Thyroid gland (tissue), 4 donors: Measurements from ENCODE around the gene HSPB6. TPM values are rescaled to one million over a fixed set of nuclear protein-coding genes. Genes with fewer than 3 reads are reported as not detected.

Experiments
- DNase-seq, 2 donors: peaks; one replicate each; pipeline ENCODE4 v3.0.0-alpha.2; 2019
- H3K27ac ChIP-seq, 3 donors: fragments of 200-600 bp; sonication (generic); 1 replicate in 2 of 3; 2 replicates in 1 of 3; pipeline ENCODE4 v1.5.1; 2016 to 2019; ENCODE audit warnings: mild to moderate bottlenecking in 1 of 3, moderate library complexity in 1 of 3
- H3K27me3 ChIP-seq: fragments of 200-600 bp; sonication (generic); one replicate; pipeline ENCODE4 v1.5.1; 2019
- H3K36me3 ChIP-seq, 2 donors: fragments of 200-600 bp; sonication (generic); one replicate each; pipeline ENCODE4 v1.5.1; 2016 to 2019
- H3K4me1 ChIP-seq, 2 donors: fragments of 200-600 bp; sonication (generic); one replicate each; pipeline ENCODE4 v1.5.1; 2017 to 2019
- H3K4me3 ChIP-seq, 3 donors: fragments of 200-600 bp; sonication (generic); replicated peaks in 1 of 3; 1 replicate in 2 of 3; 2 replicates in 1 of 3; pipeline ENCODE4 v1.5.1; 2016; ENCODE audit warnings: mild to moderate bottlenecking in 1 of 3
- H3K9me3 ChIP-seq: fragments of 200-600 bp; sonication (generic); one replicate; pipeline ENCODE4 v1.5.1; 2017
- POLR2A ChIP-seq, 2 donors: fragments of 450-650 bp; IDR thresholded peaks; one replicate each; pipeline ENCODE4 v1.6.1; 2017; ENCODE audit warnings: antibody characterized with exemption in 2 of 2, mild to moderate bottlenecking in 2 of 2, moderate library complexity in 1 of 2
- WGBS, 2 donors: methylation state at CpG; one replicate each; pipeline ENCODE4 v1.1.5; 2017; 5-methylcytosine and 5-hydroxymethylcytosine counted together
- intact Hi-C: fragments of 100-400 bp; cut with DNase I; formaldehyde crosslinking; loops from one replicate; pipeline ENCODE4 v1.15.1; 2023
- total RNA-seq, 4 donors: library from RNA; depleted of rRNA; stranded (reverse); fragments of >200 nt; gene quantifications; one replicate each; pipeline ENCODE4 v1.2.3, GENCODE V29; 2016
- TF ChIP-seq, protein P1 (sequence below), 6 experiments: fragments of 200-600 bp in 3 of 6; fragments of 450-650 bp in 3 of 6; sonication (generic) in 3 of 6; IDR thresholded peaks; one replicate each; pipeline ENCODE4 v1.5.1; 2016 to 2019; ENCODE audit warnings: antibody characterized with exemption in 6 of 6, mild to moderate bottlenecking in 2 of 6, inconsistent platforms in 1 of 6, moderate library complexity in 1 of 6

The HSPB6 gene
- total RNA-seq, 4 donors from 2014 or later, result 17.3 to 31.8 (median 23.1) TPM

DNA sequence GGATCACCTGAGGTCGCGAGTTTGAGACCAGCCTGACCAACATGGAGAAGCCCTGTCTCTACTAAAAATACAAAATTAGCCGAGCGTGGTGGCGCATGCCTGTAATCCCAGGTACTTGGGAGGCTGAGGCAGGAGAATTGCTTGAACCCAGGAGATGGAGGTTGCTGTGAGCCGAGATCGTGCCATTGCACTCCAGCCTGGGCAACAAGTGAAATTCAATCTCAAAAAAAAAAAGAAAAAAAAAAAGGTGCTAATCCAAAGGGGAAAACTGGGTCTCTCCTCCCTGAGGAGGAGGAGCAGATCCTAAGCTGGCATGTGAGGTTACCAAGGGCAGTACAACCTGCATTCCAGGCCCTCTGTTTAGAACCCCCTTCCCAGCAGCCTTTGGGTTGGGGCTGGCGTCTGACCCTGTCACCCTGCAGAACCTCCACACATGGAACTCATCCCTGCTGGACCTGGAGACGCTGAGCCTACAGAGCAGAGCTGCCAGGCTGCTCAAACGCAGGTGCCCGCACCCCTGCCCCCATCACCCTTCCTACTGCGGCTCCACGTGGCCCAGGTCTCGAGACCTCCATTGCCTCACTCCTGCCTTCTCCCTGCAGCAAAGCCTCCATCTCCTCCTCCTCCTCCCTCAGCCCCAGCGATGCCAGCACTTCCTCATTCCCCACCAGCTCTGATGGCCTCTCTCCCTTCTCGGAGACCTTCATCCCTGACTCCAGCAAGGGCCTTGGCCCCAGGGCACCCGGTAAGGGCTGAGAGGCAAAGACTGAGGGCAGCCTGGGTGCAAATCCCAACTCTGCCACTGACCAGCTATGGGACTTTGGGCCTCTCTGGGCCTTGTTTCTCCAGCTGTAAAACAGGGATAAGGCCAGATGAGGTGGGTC is 7.8 kb upstream of the HSPB6 start:
- TF ChIP-seq, protein P1, sequence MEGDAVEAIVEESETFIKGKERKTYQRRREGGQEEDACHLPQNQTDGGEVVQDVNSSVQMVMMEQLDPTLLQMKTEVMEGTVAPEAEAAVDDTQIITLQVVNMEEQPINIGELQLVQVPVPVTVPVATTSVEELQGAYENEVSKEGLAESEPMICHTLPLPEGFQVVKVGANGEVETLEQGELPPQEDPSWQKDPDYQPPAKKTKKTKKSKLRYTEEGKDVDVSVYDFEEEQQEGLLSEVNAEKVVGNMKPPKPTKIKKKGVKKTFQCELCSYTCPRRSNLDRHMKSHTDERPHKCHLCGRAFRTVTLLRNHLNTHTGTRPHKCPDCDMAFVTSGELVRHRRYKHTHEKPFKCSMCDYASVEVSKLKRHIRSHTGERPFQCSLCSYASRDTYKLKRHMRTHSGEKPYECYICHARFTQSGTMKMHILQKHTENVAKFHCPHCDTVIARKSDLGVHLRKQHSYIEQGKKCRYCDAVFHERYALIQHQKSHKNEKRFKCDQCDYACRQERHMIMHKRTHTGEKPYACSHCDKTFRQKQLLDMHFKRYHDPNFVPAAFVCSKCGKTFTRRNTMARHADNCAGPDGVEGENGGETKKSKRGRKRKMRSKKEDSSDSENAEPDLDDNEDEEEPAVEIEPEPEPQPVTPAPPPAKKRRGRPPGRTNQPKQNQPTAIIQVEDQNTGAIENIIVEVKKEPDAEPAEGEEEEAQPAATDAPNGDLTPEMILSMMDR (IDR thresholded peaks at IDR 0.05), result no peak
- TF ChIP-seq POLR2A (IDR thresholded peaks at IDR 0.05), result no peak
- Histone ChIP-seq H3K27me3 (no peaks in the 10 kb centered on the region), H3K4me1 (peaks cover 7 to 8% of the 10 kb centered on the region in 2 donors), H3K9me3 (no peaks in the 10 kb centered on the region), H3K27ac (no peak overlapping the region), H3K36me3 (peaks cover 0 to 12% of the 10 kb centered on the region in 2 donors), H3K4me3 (no peak overlapping the region)
- no peak for DNase-seq
- 95 to 97% methylated on average over 17 of the region's 17 CpGs for WGBS, 2 donors
- intact Hi-C loops, result no loop called here

DNA sequence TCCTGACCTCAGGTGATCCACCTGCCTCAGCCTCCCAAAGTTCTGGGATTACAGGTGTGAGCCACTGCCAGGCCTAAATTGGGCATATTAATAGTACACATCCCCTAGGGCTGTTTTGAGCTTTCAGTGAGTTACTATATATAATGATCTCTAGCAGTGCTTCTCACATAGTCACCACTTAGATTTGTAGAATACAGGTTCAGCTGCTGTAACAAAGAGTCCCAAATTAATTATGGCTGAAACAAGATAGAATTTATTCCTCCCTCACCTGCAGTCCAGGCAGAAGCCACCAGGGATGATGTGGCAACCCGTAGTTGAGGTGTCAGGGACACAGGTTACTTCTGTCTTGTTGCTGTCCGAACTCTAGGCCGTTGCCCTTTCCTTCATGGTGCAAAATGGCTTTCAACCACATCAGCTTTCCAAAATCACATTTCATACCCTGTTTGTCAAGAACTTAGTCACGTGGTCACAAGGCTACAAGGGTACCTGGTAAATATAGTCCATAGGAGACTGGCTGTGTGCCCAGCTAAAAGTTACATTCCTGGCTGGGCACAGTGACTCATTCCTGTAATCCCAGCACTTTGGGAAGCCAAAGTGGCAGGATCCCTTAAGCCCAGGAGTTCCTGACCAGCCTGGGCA is 4.0 kb upstream of the HSPB6 start:
- Histone ChIP-seq H3K4me3 (no peak overlapping the region), H3K27ac (no peak overlapping the region), H3K9me3 (no peaks in the 10 kb centered on the region), H3K36me3 (peaks cover 0 to 12% of the 10 kb centered on the region in 2 donors), H3K4me1 (peaks cover 13 to 20% of the 10 kb centered on the region in 2 donors), H3K27me3 (no peaks in the 10 kb centered on the region)
- intact Hi-C loops, result no loop called here
- DNase-seq, result no peak
- WGBS, 2 donors, result 92 to 97% methylated on average over 3 to 4 of the region's 4 CpGs
- no peak for TF ChIP-seq POLR2A (IDR thresholded peaks at IDR 0.05)
- TF ChIP-seq, protein P1 (IDR thresholded peaks at IDR 0.05), result no peak

DNA sequence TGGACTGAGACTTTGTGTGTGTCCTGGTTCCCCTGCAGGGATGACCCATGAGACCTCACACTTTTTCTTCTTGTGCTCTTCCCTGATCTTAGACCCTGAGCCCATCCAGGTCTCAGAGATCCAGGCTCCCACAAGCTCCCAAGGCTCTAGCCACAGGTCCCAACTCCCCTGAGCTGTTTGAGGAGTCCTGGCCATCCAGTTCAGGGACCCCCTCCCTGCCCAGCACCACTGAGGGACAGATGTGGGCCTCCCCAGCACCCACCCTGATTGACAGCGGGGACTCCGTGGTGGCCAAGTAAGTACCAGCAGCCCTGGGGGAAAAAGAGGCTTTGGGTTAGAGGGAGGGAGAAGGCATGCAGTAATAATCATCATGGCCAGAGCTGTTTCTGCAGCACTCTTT is 2.9 kb upstream of the HSPB6 start:
- intact Hi-C loops, result loop anchor here (10.0 kb wide), 1 partner anchor 175 kb away; the partner anchor contains the start of gene LRFN3
- Histone ChIP-seq H3K27ac (no peak overlapping the region), H3K4me1 (peaks cover 13 to 20% of the 10 kb centered on the region in 2 donors), H3K36me3 (peaks cover 0 to 8% of the 10 kb centered on the region in 2 donors), H3K4me3 (no peak overlapping the region), H3K9me3 (no peaks in the 10 kb centered on the region), H3K27me3 (no peaks in the 10 kb centered on the region)
- WGBS, 2 donors, result 89 to 95% methylated on average over 2 of the region's 2 CpGs
- no peak for TF ChIP-seq POLR2A (IDR thresholded peaks at IDR 0.05)
- TF ChIP-seq, protein P1 (IDR thresholded peaks at IDR 0.05), result no peak
- no peak for DNase-seq

DNA sequence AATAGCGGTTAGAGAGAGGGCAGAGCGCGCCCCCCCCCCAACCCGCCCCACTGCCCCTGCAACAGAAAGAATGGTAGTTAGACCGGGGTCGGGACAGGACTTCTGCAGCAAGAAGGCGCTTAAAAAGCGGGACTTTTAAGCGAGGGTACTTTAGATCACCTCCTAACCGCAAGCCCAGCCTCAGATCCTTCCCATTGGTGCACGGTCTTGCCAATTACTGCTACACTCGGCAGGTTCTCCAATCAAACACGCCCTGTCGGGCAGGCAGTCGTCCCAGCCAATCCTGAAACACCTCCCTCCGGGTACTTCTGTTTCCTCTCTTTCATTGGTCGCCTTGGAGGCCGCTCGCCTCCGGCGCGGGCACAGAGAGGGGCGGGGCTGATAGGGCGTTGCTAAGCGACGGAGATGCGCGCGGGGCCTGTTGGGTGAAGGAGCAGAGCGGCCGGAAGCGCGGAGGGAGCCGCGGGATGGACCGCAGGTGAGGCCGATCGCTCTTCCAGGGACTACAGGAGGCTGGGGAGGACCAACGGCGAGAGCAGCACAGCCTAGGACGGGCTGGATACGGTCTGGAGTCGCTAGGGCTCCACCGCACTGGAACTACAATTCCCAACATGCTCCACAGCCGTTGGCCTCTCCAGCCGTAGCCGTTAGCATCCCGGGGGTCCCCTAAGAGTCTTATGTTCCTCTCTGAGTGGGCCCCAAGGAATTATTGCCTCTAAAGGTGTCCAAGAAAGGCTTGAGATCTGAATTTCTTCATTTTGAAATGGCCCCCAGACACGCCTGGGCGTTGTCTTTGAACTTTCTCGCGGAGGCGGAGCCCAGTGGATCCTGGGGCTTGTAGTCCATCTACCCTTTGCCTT is 1.1 kb upstream of the HSPB6 start, which contains the start of gene PROSER3:
Gene PROSER3 (plus strand): TSS at position 428 of the 860 bp plus-strand sequence. CDS start 40 bp downstream, at position 468.
- peak; percentile 55 to 74 for TF ChIP-seq POLR2A (IDR thresholded peaks at IDR 0.05)
- TF ChIP-seq, protein P1 (IDR thresholded peaks at IDR 0.05), result no peak
- Histone ChIP-seq H3K36me3 (peaks cover 9 to 17% of the 10 kb centered on the region in 2 donors), H3K9me3 (no peaks in the 10 kb centered on the region), H3K4me3 (peak within 1 kb of the TSS; percentile 38 to 89 (median 62)), H3K27me3 (no peaks in the 10 kb centered on the region), H3K4me1 (peaks cover 13 to 20% of the 10 kb centered on the region in 2 donors), H3K27ac (peak within 1 kb of the TSS; percentile 82 to 96 (median 89))
- 0 to 1% methylated on average over 19 to 41 of the region's 53 CpGs for WGBS, 2 donors
- intact Hi-C loops, result loop anchor here (10.0 kb wide), 1 partner anchor 177 kb away; the partner anchor contains the start of gene LRFN3
- peak; percentile 99 for DNase-seq
